IMR-90 (cell line): ENCODE measurements around the gene ARMH3. TPM values are rescaled to one million over a fixed set of nuclear protein-coding genes. Genes with fewer than 3 reads are reported as not detected.

Source experiments
- ATAC-seq: fragments of 200-7000 bp; cut with Tn5 transposase; 2 replicates; pipeline ENCODE4 v1.9.1; 2020; ENCODE audit warnings: low read depth, mild to moderate bottlenecking, moderate library complexity
- BruUV-seq: library from RNA; stranded (reverse); fragments of 400-500 nt; replicated peaks from 2 replicates; lab custom pipeline; 2021; lab: Mats Ljungman, UMichigan
- CTCF ChIA-PET: fragments of 300-600 bp; formaldehyde crosslinking; extraction: SDS; loops from one replicate; lab custom pipeline; 2021; ENCODE audit warnings: antibody characterized with exemption; lab: Yijun Ruan, JAX
- POLR2A ChIA-PET: fragments of 300-600 bp; sonication (Branson Sonifier 250); formaldehyde crosslinking; loops from one replicate; lab custom pipeline; 2022; ENCODE audit warnings: antibody characterized with exemption; ENCODE audit not compliant: unreplicated experiment; lab: Charles Lee
- DNase-seq: peaks from one replicate; pipeline ENCODE4 v3.0.0; 2013
- H2AFZ ChIP-seq: replicated peaks from 2 replicates; pipeline ENCODE3; 2013; ENCODE audit warnings: low read length, mild to moderate bottlenecking; ENCODE audit not compliant: poor library complexity
- H2AK5ac ChIP-seq: 2 replicates; pipeline ENCODE4 v1.6.1; 2013; ENCODE audit warnings: low read depth, low read length, inconsistent platforms
- H2AK9ac ChIP-seq: replicated peaks from 2 replicates; pipeline ENCODE3; 2013; ENCODE audit warnings: mild to moderate bottlenecking, low read depth, low read length, moderate library complexity; ENCODE audit not compliant: poor library complexity
- H2BK120ac ChIP-seq: 2 replicates; pipeline ENCODE4 v1.6.1; 2013; ENCODE audit warnings: low read depth, low read length, inconsistent platforms
- H2BK15ac ChIP-seq: 3 replicates; pipeline ENCODE4 v1.6.1; 2013; ENCODE audit warnings: low read depth, low read length, inconsistent platforms
- H2BK20ac ChIP-seq: 2 replicates; pipeline ENCODE4 v1.6.1; 2013; ENCODE audit warnings: low read depth, mild to moderate bottlenecking, inconsistent platforms, low read length, moderate library complexity
- H2BK5ac ChIP-seq: 2 replicates; pipeline ENCODE4 v1.6.1; 2013; ENCODE audit warnings: mild to moderate bottlenecking, low read depth, low read length, inconsistent platforms; ENCODE audit not compliant: poor library complexity, severe bottlenecking
- H3K14ac ChIP-seq: replicated peaks from 2 replicates; pipeline ENCODE4 v1.6.1; 2013; ENCODE audit warnings: low read depth, low read length, inconsistent platforms
- H3K18ac ChIP-seq: 2 replicates; pipeline ENCODE4 v1.6.1; 2013; ENCODE audit warnings: low read depth, low read length, control low read depth
- H3K23ac ChIP-seq: 2 replicates; pipeline ENCODE4 v1.6.1; 2013; ENCODE audit warnings: low read depth, low read length, inconsistent platforms
- H3K27ac ChIP-seq: 2 replicates; pipeline ENCODE4 v1.5.1; 2013; ENCODE audit warnings: mild to moderate bottlenecking, control low read depth, low read length; ENCODE audit not compliant: insufficient read depth
- H3K27me3 ChIP-seq: 2 replicates; pipeline ENCODE4 v1.6.1; 2013; ENCODE audit warnings: low read length; ENCODE audit not compliant: control insufficient read depth, insufficient read depth
- H3K36me3 ChIP-seq: 2 replicates; pipeline ENCODE4 v1.6.1; 2013; ENCODE audit warnings: low read length, mixed read lengths; ENCODE audit not compliant: control insufficient read depth, insufficient read depth
- H3K4ac ChIP-seq: 2 replicates; pipeline ENCODE4 v1.6.1; 2013; ENCODE audit warnings: low read depth, low read length, inconsistent platforms
- H3K4me1 ChIP-seq: 2 replicates; pipeline ENCODE4 v1.6.1; 2013; ENCODE audit warnings: low read length, mixed read lengths; ENCODE audit not compliant: control insufficient read depth, insufficient read depth
- H3K4me2 ChIP-seq: 2 replicates; pipeline ENCODE4 v1.6.1; 2013; ENCODE audit warnings: low read depth, mild to moderate bottlenecking, control low read depth, low read length, moderate library complexity
- H3K4me3 ChIP-seq: 2 replicates; pipeline ENCODE4 v1.5.1; 2013; ENCODE audit warnings: low read depth, mild to moderate bottlenecking, control low read depth, low read length, moderate library complexity; ENCODE audit not compliant: insufficient read depth
- H3K56ac ChIP-seq: 2 replicates; pipeline ENCODE4 v1.6.1; 2013; ENCODE audit warnings: low read length, inconsistent platforms; ENCODE audit not compliant: insufficient read depth; ENCODE audit errors: extremely low read depth
- H3K79me1 ChIP-seq, 2 experiments: 2 replicates each; pipeline ENCODE4 v1.6.1; 2013; ENCODE audit warnings: low read length in 2 of 2, inconsistent platforms in 1 of 2, low read depth in 1 of 2
- H3K9ac ChIP-seq: 2 replicates; pipeline ENCODE4 v1.6.1; 2013; ENCODE audit warnings: low read depth, low read length, control low read depth
- H3K9me1 ChIP-seq: 2 replicates; pipeline ENCODE4 v1.6.1; 2013; ENCODE audit warnings: low read length, inconsistent platforms; ENCODE audit not compliant: insufficient read depth
- H3K9me3 ChIP-seq: 2 replicates; pipeline ENCODE4 v1.6.1; 2013; ENCODE audit warnings: low read length; ENCODE audit not compliant: control insufficient read depth, insufficient read depth
- H4K20me1 ChIP-seq: 2 replicates; pipeline ENCODE4 v1.6.1; 2013; ENCODE audit warnings: low read length, inconsistent platforms; ENCODE audit not compliant: insufficient read depth
- H4K5ac ChIP-seq: 2 replicates; pipeline ENCODE4 v1.6.1; 2013; ENCODE audit warnings: mild to moderate bottlenecking, low read depth, low read length, control low read depth
- H4K8ac ChIP-seq, 2 experiments: 2 replicates each; pipeline ENCODE4 v1.6.1; 2013; ENCODE audit warnings: low read depth in 2 of 2, low read length in 2 of 2, control low read depth in 1 of 2, inconsistent platforms in 1 of 2
- H4K91ac ChIP-seq: 2 replicates; pipeline ENCODE4 v1.6.1; 2013; ENCODE audit warnings: low read depth, low read length, inconsistent platforms; ENCODE audit not compliant: insufficient read depth
- FOS ChIP-seq: fragments of 150-350 bp; IDR thresholded peaks from 2 replicates; pipeline ENCODE4 v1.6.1; 2016; ENCODE audit warnings: low read depth, low read length
- WGBS, 2 experiments: methylation state at CpG; one replicate each; pipeline versions ENCODE4 v1.1.5 to v1.1.7; 2013; ENCODE audit warnings: missing lambda C conversion rate in 2 of 2; ENCODE audit not compliant: insufficient read length in 1 of 2; ENCODE audit errors: extremely low coverage in 2 of 2; 5-methylcytosine and 5-hydroxymethylcytosine counted together
- dilution Hi-C: fragments of 300-500 bp; cut with HindIII; formaldehyde crosslinking; loops from one replicate; pipeline ENCODE4 v1.14.3; 2018; ENCODE audit warnings: low sequenced_read_pairs; ENCODE audit not compliant: unreplicated experiment
- in situ Hi-C: fragments of 300-500 bp; cut with MboI; formaldehyde crosslinking; loops from 3 replicates; pipeline ENCODE4 v1.14.3; 2019; ENCODE audit warnings: low sequenced_read_pairs, inconsistent platforms, mixed read lengths
- intact Hi-C: fragments of 100-400 bp; cut with micrococcal nuclease; formaldehyde crosslinking; loops from 2 replicates; pipeline ENCODE4 v1.10.0; 2022
- polyA plus RNA-seq, 3 experiments: library from polyadenylated mRNA; depleted of rRNA; stranded (reverse); fragments of >200 nt; gene quantifications; 2 replicates each; pipeline ENCODE4 v1.2.3, GENCODE V29; 2012; ENCODE audit warnings: low replicate concordance in 1 of 3
- total RNA-seq: library from RNA; depleted of rRNA; stranded (reverse); fragments of >200 nt; gene quantifications from 2 replicates; pipeline ENCODE4 v1.2.3, GENCODE V29; 2012

The ARMH3 gene
- total and polyA plus RNA-seq, 2 of the 4 experiments (the other 2 are of a cell fraction) = 12.1 to 13.1 TPM

DNA sequence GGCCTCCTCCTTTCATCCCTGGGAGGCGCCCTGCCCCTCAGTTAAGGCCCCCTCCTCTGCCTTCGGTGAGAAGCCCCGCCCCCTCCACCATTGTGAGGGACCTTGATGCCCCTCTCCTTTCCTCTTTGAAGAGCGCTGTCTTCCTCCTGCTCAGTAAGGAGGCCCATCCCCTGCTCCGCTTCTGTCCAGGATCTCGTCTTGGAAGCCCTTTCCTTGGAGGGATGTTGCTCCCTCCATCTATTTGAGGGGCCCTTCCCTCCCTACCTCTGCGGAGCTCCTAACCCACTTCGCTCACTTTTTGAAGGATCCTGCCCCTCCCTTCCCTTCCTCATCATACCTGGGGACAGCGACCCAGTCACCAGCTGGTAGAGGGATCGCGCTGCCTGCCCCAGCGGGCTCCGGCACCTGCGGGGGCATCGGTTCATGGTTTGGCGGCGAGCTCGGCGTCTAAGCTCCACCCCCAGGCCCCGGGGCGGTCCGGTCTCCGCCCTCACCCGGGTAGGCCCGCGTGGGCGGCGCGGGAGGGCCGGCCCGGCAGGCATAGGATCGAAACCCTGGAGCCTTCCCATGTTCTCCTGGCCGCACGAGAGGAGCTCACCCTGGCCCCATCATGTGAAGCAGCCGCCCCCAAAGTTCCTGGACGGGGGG, 216.4 kb downstream of the ARMH3 start:
- Histone ChIP-seq H3K56ac (no peak overlapping the region), H2AK5ac (no peak overlapping the region), H3K27ac (no peak overlapping the region), H4K91ac (no peak overlapping the region), H3K4me3 (peak overlapping the region; percentile 30), H3K14ac (no peak overlapping the region), H3K4me2 (peak overlapping the region; percentile 91), H2BK5ac (no peak overlapping the region), H4K5ac (no peak overlapping the region), H2BK15ac (no peak overlapping the region), H2BK120ac (no peak overlapping the region), H3K23ac (no peak overlapping the region), H3K36me3 (no peaks in the 10 kb centered on the region), H3K4ac (no peak overlapping the region), H2BK20ac (no peak overlapping the region), H2AFZ (peak overlapping the region; percentile 74), H3K27me3 (no peaks in the 10 kb centered on the region), H3K18ac (no peak overlapping the region), H3K4me1 (peaks cover 5% of the 10 kb centered on the region; the same call in 1 of the 2 replicates), H4K20me1 (peaks cover 31% of the 10 kb centered on the region), H4K8ac (no peak overlapping the region), H3K9me1 (peaks cover 9% of the 10 kb centered on the region), H2AK9ac (no peak overlapping the region), H3K9ac (no peak overlapping the region), H3K79me1 (peaks cover 0 to 9% of the 10 kb centered on the region in 2 experiments; a peak in 1 of 4 replicates), H3K9me3 (no peaks in the 10 kb centered on the region)
- CTCF ChIA-PET = interaction anchor here (2.1 to 4.4 kb wide), 2 partner anchors 49 to 170 kb away, joined by 23 to 60 read pairs; no protein-coding TSS in a partner anchor
- dilution Hi-C loops = no loop called here
- 7% methylated on average over 14 of the region's 36 CpGs; no CpG with 5 or more reads in 1 of the 2 experiments for WGBS, 2 experiments
- in situ Hi-C loops = loop anchor here (5.0 kb wide), 1 partner anchor 173 kb away; no protein-coding TSS in a partner anchor
- BruUV-seq = no TSS peak
- peak; percentile 61 for ATAC-seq
- peak; percentile 11 for DNase-seq
- intact Hi-C loops = loop anchor here (1.0 kb wide), 4 partner anchors 50 to 234 kb away; no protein-coding TSS in a partner anchor
- POLR2A ChIA-PET = no interaction called here
- no peak for TF ChIP-seq FOS
